Immature natural killer cell (primary cell): ENCODE data around the gene CCDC127. TPM values are rescaled to one million over a fixed set of nuclear protein-coding genes. Genes with fewer than 3 reads are reported as not detected.
"Not testable (repeated sequence)": the region's sequence is repeated elsewhere in the genome, so short reads cannot be mapped to it uniquely, and the experiment has no call there.

Experiments
- DNase-seq, 3 donors: peaks; one replicate each; pipeline ENCODE4 v3.0.0; 2022; ENCODE audit warnings: mixed read lengths in 1 of 3
- H3K27ac Mint-ChIP-seq, 6 donors: one replicate each; pipeline ENCODE4 v1.8.0; 2020; ENCODE audit warnings: mixed read lengths in 6 of 6, mild to moderate bottlenecking in 5 of 6, inconsistent platforms in 4 of 6, moderate library complexity in 3 of 6
- H3K27me3 Mint-ChIP-seq, 3 donors: one replicate each; pipeline ENCODE4 v1.8.0; 2020 to 2021; ENCODE audit warnings: low read depth in 3 of 3, mild to moderate bottlenecking in 3 of 3, mixed read lengths in 3 of 3, moderate library complexity in 3 of 3, inconsistent platforms in 1 of 3
- H3K36me3 Mint-ChIP-seq, 3 donors: one replicate each; pipeline ENCODE4 v1.8.0; 2020; ENCODE audit warnings: mixed read lengths in 3 of 3, inconsistent platforms in 2 of 3, mild to moderate bottlenecking in 2 of 3
- H3K4me1 Mint-ChIP-seq, 2 donors: one replicate each; pipeline ENCODE4 v1.8.0; 2020; ENCODE audit warnings: inconsistent platforms in 2 of 2, mild to moderate bottlenecking in 2 of 2, mixed read lengths in 2 of 2, moderate library complexity in 1 of 2
- H3K4me3 Mint-ChIP-seq, 5 donors: one replicate each; pipeline ENCODE4 v1.8.0; 2020; ENCODE audit warnings: mild to moderate bottlenecking in 5 of 5, mixed read lengths in 5 of 5, inconsistent platforms in 3 of 5, moderate library complexity in 3 of 5
- H3K9me3 Mint-ChIP-seq, 6 donors: one replicate each; pipeline ENCODE4 v1.8.0; 2020; ENCODE audit warnings: mild to moderate bottlenecking in 6 of 6, mixed read lengths in 6 of 6, inconsistent platforms in 4 of 6, moderate library complexity in 3 of 6
- polyA plus RNA-seq, 3 donors: library from polyadenylated mRNA; unstranded; fragments of 300-500 nt; fragmentation: Illumina TruSeq; gene quantifications; one replicate each; pipeline ENCODE4 v1.2.3, GENCODE V29; 2021

CCDC127 gene
- 1 to 10 TPM; 2.4 to 3.8 (median 3.6) TPM for polyA plus RNA-seq

GRCh38 chr5:217494-218456 lies at the start of gene CCDC127, which contains the start of gene SDHA:
CCDC127 (minus strand) TSS chr5:218153; CDS start chr5:216849, 1,304 bp downstream.
SDHA (plus strand) TSS chr5:218320; CDS start chr5:218356, 36 bp downstream.
- Mint-ChIP-seq H3K4me3 (peak within 1 kb of the TSS; percentile 93 to 97 (median 96)), H3K27ac (peak within 1 kb of the TSS; percentile 95 to 98 (median 96)), H3K27me3 (peaks cover 8 to 21% (median 10%) of the 10 kb centered on the region in 3 donors), H3K36me3 (peaks cover 4 to 12% (median 4%) of the 10 kb centered on the region in 3 donors), H3K4me1 (peaks cover 55 to 69% of the 10 kb centered on the region in 2 donors)
- H3K9me3 Mint-ChIP-seq = not testable (repeated sequence)
- DNase-seq = peak; percentile 99

GRCh38 chr5:267716-268115 lies 49.8 kb upstream of the CCDC127 start:
- Mint-ChIP-seq H3K4me3 (no peak overlapping the region), H3K36me3 (peaks cover 0 to 18% (median 4%) of the 10 kb centered on the region in 3 donors), H3K27me3 (peaks cover 7 to 11% (median 9%) of the 10 kb centered on the region in 3 donors), H3K27ac (peak overlapping the region in 3 of 6 donors; percentile 1 to 76 (median 47)), H3K4me1 (peaks cover 11 to 24% of the 10 kb centered on the region in 2 donors), H3K9me3 (no peaks in the 10 kb centered on the region)
- no peak for DNase-seq

GRCh38 chr5:266311-267026 lies 48.5 kb upstream of the CCDC127 start:
- not testable (repeated sequence) for H3K4me3 Mint-ChIP-seq, H3K9me3 Mint-ChIP-seq, H3K27ac Mint-ChIP-seq, DNase-seq, H3K27me3 Mint-ChIP-seq
- peaks cover 10 to 16% of the 10 kb centered on the region in 2 donors for H3K4me1 Mint-ChIP-seq
- peaks cover 6 to 24% (median 7%) of the 10 kb centered on the region in 3 donors for H3K36me3 Mint-ChIP-seq

- DNase-seq = no peak
- Mint-ChIP-seq H3K9me3 (no peaks in the 10 kb centered on the region), H3K4me1 (peaks cover 0 to 2% of the 10 kb centered on the region in 2 donors), H3K27me3 (peaks cover 0 to 2% (median 0%) of the 10 kb centered on the region in 3 donors), H3K4me3 (no peak overlapping the region), H3K27ac (peak overlapping the region in 2 of 6 donors; percentile 47 to 84), H3K36me3 (peaks cover 6 to 24% (median 7%) of the 10 kb centered on the region in 3 donors)
These were observed 46.4 kb upstream of the CCDC127 start for GRCh38 chr5:264338-264737.

GRCh38 chr5:263275-263974 lies 45.5 kb upstream of the CCDC127 start:
- H3K9me3 Mint-ChIP-seq = not testable (repeated sequence)

GRCh38 chr5:257148-257547 lies 39.2 kb upstream of the CCDC127 start:
- no peak overlapping the region for H3K27ac Mint-ChIP-seq
- H3K4me1 Mint-ChIP-seq = peaks cover 0 to 4% of the 10 kb centered on the region in 2 donors
- DNase-seq = no peak
- H3K27me3 Mint-ChIP-seq = peaks cover 2 to 8% (median 2%) of the 10 kb centered on the region in 3 donors
- H3K36me3 Mint-ChIP-seq = peaks cover 5 to 53% (median 14%) of the 10 kb centered on the region in 3 donors
- H3K4me3 Mint-ChIP-seq = no peak overlapping the region
- H3K9me3 Mint-ChIP-seq = no peaks in the 10 kb centered on the region

More at GRCh38 chr5:263275-263974, 45.5 kb upstream of the CCDC127 start:
- H3K36me3 Mint-ChIP-seq = peaks cover 7 to 28% (median 10%) of the 10 kb centered on the region in 3 donors
- H3K27me3 Mint-ChIP-seq, DNase-seq, H3K4me1 Mint-ChIP-seq, H3K4me3 Mint-ChIP-seq: not testable (repeated sequence)
- peak overlapping the region in 2 of 6 donors; percentile 23 to 31 for H3K27ac Mint-ChIP-seq

GRCh38 chr5:256347-256746 lies 38.4 kb upstream of the CCDC127 start:
- not testable (repeated sequence) for H3K4me3 Mint-ChIP-seq, H3K9me3 Mint-ChIP-seq, H3K27me3 Mint-ChIP-seq, DNase-seq, H3K4me1 Mint-ChIP-seq, H3K27ac Mint-ChIP-seq
- H3K36me3 Mint-ChIP-seq = peaks cover 5 to 55% (median 12%) of the 10 kb centered on the region in 3 donors

GRCh38 chr5:255116-255515 lies 37.2 kb upstream of the CCDC127 start:
- H3K36me3 Mint-ChIP-seq = peaks cover 5 to 56% (median 12%) of the 10 kb centered on the region in 3 donors
- not testable (repeated sequence) for H3K4me3 Mint-ChIP-seq, H3K9me3 Mint-ChIP-seq, DNase-seq, H3K27me3 Mint-ChIP-seq, H3K27ac Mint-ChIP-seq, H3K4me1 Mint-ChIP-seq

- H3K9me3 Mint-ChIP-seq, H3K4me3 Mint-ChIP-seq: not testable (repeated sequence)
- peaks cover 10 to 64% (median 18%) of the 10 kb centered on the region in 3 donors for H3K36me3 Mint-ChIP-seq
These were observed 36.4 kb upstream of the CCDC127 start for GRCh38 chr5:254322-254721.

GRCh38 chr5:252546-252945 lies 34.6 kb upstream of the CCDC127 start:
- H3K36me3 Mint-ChIP-seq = peaks cover 22 to 66% (median 23%) of the 10 kb centered on the region in 3 donors
- H3K4me3 Mint-ChIP-seq = peak overlapping the region in 1 of 5 donors; percentile 57
- peaks cover 4 to 6% of the 10 kb centered on the region in 2 donors for H3K4me1 Mint-ChIP-seq
- H3K27me3 Mint-ChIP-seq = peaks cover 0 to 3% (median 2%) of the 10 kb centered on the region in 3 donors
- H3K27ac Mint-ChIP-seq = peak overlapping the region in 4 of 6 donors; percentile 28 to 78 (median 56)
- no peaks in the 10 kb centered on the region for H3K9me3 Mint-ChIP-seq
- DNase-seq = no peak

More at GRCh38 chr5:254322-254721, 36.4 kb upstream of the CCDC127 start:
- not testable (repeated sequence) for H3K27me3 Mint-ChIP-seq, H3K27ac Mint-ChIP-seq, H3K4me1 Mint-ChIP-seq, DNase-seq

- H3K27me3 Mint-ChIP-seq, H3K9me3 Mint-ChIP-seq, H3K4me1 Mint-ChIP-seq, DNase-seq: not testable (repeated sequence)
- Mint-ChIP-seq H3K36me3 (peaks cover 22 to 63% (median 24%) of the 10 kb centered on the region in 3 donors), H3K4me3 (peak overlapping the region in 1 of 5 donors; percentile 57), H3K27ac (peak overlapping the region in 4 of 6 donors; percentile 28 to 83 (median 58))
These were observed 34.0 kb upstream of the CCDC127 start for GRCh38 chr5:251975-252374.

- H3K4me3 Mint-ChIP-seq, DNase-seq, H3K27me3 Mint-ChIP-seq, H3K4me1 Mint-ChIP-seq, H3K9me3 Mint-ChIP-seq, H3K27ac Mint-ChIP-seq: not testable (repeated sequence)
- peaks cover 22 to 59% (median 24%) of the 10 kb centered on the region in 3 donors for H3K36me3 Mint-ChIP-seq
These were observed 33.6 kb upstream of the CCDC127 start for GRCh38 chr5:251538-251937.

GRCh38 chr5:251016-251415 lies 33.1 kb upstream of the CCDC127 start:
- peaks cover 22 to 56% (median 28%) of the 10 kb centered on the region in 3 donors for H3K36me3 Mint-ChIP-seq
- H3K27ac Mint-ChIP-seq = peak overlapping the region in 2 of 6 donors; percentile 24 to 78
- not testable (repeated sequence) for DNase-seq, H3K9me3 Mint-ChIP-seq, H3K4me1 Mint-ChIP-seq, H3K4me3 Mint-ChIP-seq, H3K27me3 Mint-ChIP-seq
